HG03354 (cell line): ENCODE measurements around the gene ARFGEF3.

Experiments used
- ATAC-seq: cut with Tn5 transposase; IDR thresholded peaks from one replicate; pipeline ENCODE4 v1.9.1; 2021; ENCODE audit warnings: mild to moderate bottlenecking; ENCODE audit not compliant: unreplicated experiment, poor library complexity, severe bottlenecking

Gene ARFGEF3

GRCh38 chr6:138234363-138234762 lies 72.6 kb downstream of the ARFGEF3 start:
- no peak for ATAC-seq

- ATAC-seq = no peak
Measured at GRCh38 chr6:138235205-138235604, 73.5 kb downstream of the ARFGEF3 start.

GRCh38 chr6:138235693-138236092 lies 74.0 kb downstream of the ARFGEF3 start:
- no peak for ATAC-seq

- no peak for ATAC-seq
Measured at GRCh38 chr6:138237463-138237862, 75.7 kb downstream of the ARFGEF3 start.

GRCh38 chr6:138238368-138238767 lies 76.6 kb downstream of the ARFGEF3 start:
- no peak for ATAC-seq

GRCh38 chr6:138239774-138240173 lies 78.0 kb downstream of the ARFGEF3 start:
- no peak for ATAC-seq

GRCh38 chr6:138240476-138241245 lies 78.9 kb downstream of the ARFGEF3 start:
- no peak for ATAC-seq

- ATAC-seq = no peak
Measured at GRCh38 chr6:138241381-138241780, 79.6 kb downstream of the ARFGEF3 start.

- no peak for ATAC-seq
Measured at GRCh38 chr6:138241934-138242333, 80.2 kb downstream of the ARFGEF3 start.

- no peak for ATAC-seq
Measured at GRCh38 chr6:138242987-138243592, 81.4 kb downstream of the ARFGEF3 start.

GRCh38 chr6:138245751-138246150 lies 84.0 kb downstream of the ARFGEF3 start:
- ATAC-seq = no peak

- ATAC-seq = no peak
Measured at GRCh38 chr6:138246650-138247440, 85.1 kb downstream of the ARFGEF3 start.

- ATAC-seq = no peak
Measured at GRCh38 chr6:138248011-138248410, 86.3 kb downstream of the ARFGEF3 start.

GRCh38 chr6:138248878-138249277 lies 87.1 kb downstream of the ARFGEF3 start:
- ATAC-seq = no peak

- ATAC-seq = no peak
Measured at GRCh38 chr6:138250053-138250452, 88.3 kb downstream of the ARFGEF3 start.

- ATAC-seq = no peak
Measured at GRCh38 chr6:138250513-138251247, 88.9 kb downstream of the ARFGEF3 start.

GRCh38 chr6:138253731-138254130 lies 92.0 kb downstream of the ARFGEF3 start:
- ATAC-seq = no peak

- no peak for ATAC-seq
Measured at GRCh38 chr6:138255443-138255842, 93.7 kb downstream of the ARFGEF3 start.

GRCh38 chr6:138257638-138258040 lies 95.9 kb downstream of the ARFGEF3 start:
- ATAC-seq = no peak

- ATAC-seq = no peak
Measured at GRCh38 chr6:138258197-138258596, 96.5 kb downstream of the ARFGEF3 start.
